BE2C (cell line): ENCODE data around the gene ZBTB49.
A peak's percentile ranks its signal among the peaks of the same experiment; 100 is the strongest.

ENCODE experiments used
- DNase-seq: peaks from one replicate; pipeline ENCODE4 v3.0.0-alpha.2; 2020
- H3K27me3 ChIP-seq: fragments of 250-450 bp; sonication (Bioruptor Pico); 2 replicates; pipeline ENCODE4 v1.5.1; 2020; ENCODE audit warnings: mild to moderate bottlenecking
- H3K36me3 ChIP-seq: fragments of 250-450 bp; sonication (Bioruptor Pico); 2 replicates; pipeline ENCODE4 v1.5.1; 2020; ENCODE audit warnings: mild to moderate bottlenecking
- H3K4me1 ChIP-seq: fragments of 250-450 bp; sonication (Bioruptor Pico); 2 replicates; pipeline ENCODE4 v1.5.1; 2020
- H3K4me3 ChIP-seq: 2 replicates; pipeline ENCODE4 v1.5.1; 2011; ENCODE audit warnings: low read depth, low read length
- H3K9me3 ChIP-seq: fragments of 250-450 bp; sonication (Bioruptor Pico); 2 replicates; pipeline ENCODE4 v1.5.1; 2020
- CTCF ChIP-seq: IDR thresholded peaks from 2 replicates; pipeline ENCODE4 v1.5.1; 2012; ENCODE audit warnings: mild to moderate bottlenecking, low read depth, low read length

The ZBTB49 gene

GRCh38 chr4:4330794-4331193, 40.7 kb downstream of the ZBTB49 start:
- TF ChIP-seq CTCF: no peak
- Histone ChIP-seq H3K4me3 (no peak overlapping the region), H3K36me3 (no peaks in the 10 kb centered on the region), H3K9me3 (no peaks in the 10 kb centered on the region), H3K4me1 (no peaks in the 10 kb centered on the region), H3K27me3 (no peaks in the 10 kb centered on the region)
- no peak for DNase-seq

GRCh38 chr4:4332529-4332928, 42.5 kb downstream of the ZBTB49 start:
- Histone ChIP-seq H3K4me3 (no peak overlapping the region), H3K27me3 (no peaks in the 10 kb centered on the region), H3K36me3 (no peaks in the 10 kb centered on the region), H3K9me3 (no peaks in the 10 kb centered on the region), H3K4me1 (no peaks in the 10 kb centered on the region)
- no peak for TF ChIP-seq CTCF
- DNase-seq: no peak

GRCh38 chr4:4333265-4333706, 43.2 kb downstream of the ZBTB49 start:
- H3K27me3 ChIP-seq: no peaks in the 10 kb centered on the region
- no peaks in the 10 kb centered on the region for H3K4me1 ChIP-seq
- H3K36me3 ChIP-seq: no peaks in the 10 kb centered on the region
- H3K4me3 ChIP-seq: no peak overlapping the region
- TF ChIP-seq CTCF: no peak
- no peak for DNase-seq
- H3K9me3 ChIP-seq: no peaks in the 10 kb centered on the region

- H3K4me3 ChIP-seq: no peak overlapping the region
- H3K36me3 ChIP-seq: no peaks in the 10 kb centered on the region
- H3K27me3 ChIP-seq: no peaks in the 10 kb centered on the region
- no peaks in the 10 kb centered on the region for H3K9me3 ChIP-seq
- peak; percentile 79 for DNase-seq
- H3K4me1 ChIP-seq: no peaks in the 10 kb centered on the region
- peak; percentile 88 for TF ChIP-seq CTCF
These were observed 44.9 kb downstream of the ZBTB49 start for GRCh38 chr4:4334798-4335520.

- no peak for TF ChIP-seq CTCF
- H3K4me3 ChIP-seq: no peak overlapping the region
- no peak for DNase-seq
These were observed 48.4 kb downstream of the ZBTB49 start for GRCh38 chr4:4338210-4339001.

More at GRCh38 chr4:4338210-4339001, 48.4 kb downstream of the ZBTB49 start:
- H3K9me3 ChIP-seq: no peaks in the 10 kb centered on the region
- H3K36me3 ChIP-seq: no peaks in the 10 kb centered on the region
- H3K4me1 ChIP-seq: no peaks in the 10 kb centered on the region
- no peaks in the 10 kb centered on the region for H3K27me3 ChIP-seq
